SIG-M5 treated with dmso at 0.1 percent for 504 hours (cell line): ENCODE measurements around the gene POPDC2.

ENCODE experiments used
- DNase-seq: peaks from one replicate; lab custom pipeline; 2025; ENCODE audit not compliant: unreplicated experiment; lab: John Stamatoyannopoulos, UW

The POPDC2 gene

DNA sequence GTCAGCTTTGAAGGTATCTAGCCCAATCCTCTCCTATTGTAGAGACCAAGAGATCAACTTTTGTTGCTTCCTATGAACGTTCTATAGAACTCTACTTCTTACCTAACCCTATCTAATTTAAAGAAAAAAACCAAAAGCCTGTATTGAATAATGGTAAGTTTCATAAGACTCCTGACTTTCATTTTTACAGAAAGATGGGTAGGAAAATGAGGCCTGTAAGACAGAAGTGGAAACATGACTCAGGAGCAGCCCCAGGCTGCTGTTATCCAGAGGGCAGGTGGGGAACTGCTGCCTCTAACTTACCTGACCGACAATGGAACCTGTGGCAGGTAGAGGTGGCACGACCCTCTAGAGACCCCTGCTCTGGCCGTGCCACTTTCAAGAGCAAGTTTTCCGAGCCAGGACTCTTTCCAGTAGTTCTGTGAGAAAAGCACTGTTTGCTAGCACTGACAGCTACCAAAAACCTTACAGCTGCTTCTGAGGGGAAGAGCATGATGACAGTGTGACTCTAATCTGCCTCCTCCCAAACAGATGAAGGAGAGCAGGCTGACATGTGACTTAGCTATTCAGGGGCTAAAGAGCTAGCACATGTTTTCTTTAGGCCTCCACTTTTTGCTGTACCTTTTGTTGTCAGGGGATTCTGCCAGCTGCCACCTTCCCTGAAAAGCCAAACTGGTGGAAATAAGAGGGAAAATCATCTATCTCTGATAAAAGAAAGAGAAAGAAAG lies 17.5 kb downstream of the POPDC2 start:
- DNase-seq: no peak

- no peak for DNase-seq
Measured at GRCh38 chr3:119641416-119641815, 19.0 kb downstream of the POPDC2 start.

- no peak for DNase-seq
Measured at GRCh38 chr3:119639494-119640350, 20.7 kb downstream of the POPDC2 start.

DNA sequence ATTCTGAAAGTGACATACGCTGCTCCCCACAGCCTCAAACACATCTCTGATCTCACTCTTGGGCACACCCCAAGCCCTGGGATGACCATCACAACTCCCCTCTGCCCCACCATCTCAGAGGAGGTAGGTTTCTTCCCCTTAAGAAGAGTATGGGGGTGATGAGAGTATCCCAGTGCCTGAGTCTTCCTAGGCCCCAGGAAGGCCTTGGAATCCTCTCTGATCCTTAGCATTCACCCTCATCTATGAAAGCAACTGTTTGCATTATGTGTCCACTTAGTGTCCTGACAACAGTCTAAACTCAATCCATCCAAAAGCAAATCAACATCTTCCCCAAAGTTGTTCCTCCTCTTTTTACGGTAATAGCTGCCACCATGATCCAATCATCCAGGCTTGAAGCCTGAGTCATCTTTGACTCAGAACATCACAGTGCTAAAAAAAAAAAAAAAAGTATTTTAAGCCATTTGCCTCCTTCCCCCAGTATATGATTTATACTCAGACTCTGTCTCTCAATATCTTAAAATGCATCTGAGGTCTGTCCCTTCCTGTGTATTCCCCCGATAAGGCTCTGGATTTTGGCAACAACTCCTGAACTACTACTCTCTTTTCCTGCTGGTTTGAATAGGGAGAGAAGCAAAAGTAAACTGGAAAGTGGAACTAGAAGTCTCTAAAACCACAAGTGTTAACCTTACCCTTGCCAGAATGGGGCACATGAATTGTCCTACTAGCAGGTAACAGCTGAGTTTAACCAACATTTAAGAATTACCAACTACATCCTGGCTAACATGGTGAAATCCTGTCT lies 22.5 kb downstream of the POPDC2 start:
- peak; percentile 72 for DNase-seq

DNA sequence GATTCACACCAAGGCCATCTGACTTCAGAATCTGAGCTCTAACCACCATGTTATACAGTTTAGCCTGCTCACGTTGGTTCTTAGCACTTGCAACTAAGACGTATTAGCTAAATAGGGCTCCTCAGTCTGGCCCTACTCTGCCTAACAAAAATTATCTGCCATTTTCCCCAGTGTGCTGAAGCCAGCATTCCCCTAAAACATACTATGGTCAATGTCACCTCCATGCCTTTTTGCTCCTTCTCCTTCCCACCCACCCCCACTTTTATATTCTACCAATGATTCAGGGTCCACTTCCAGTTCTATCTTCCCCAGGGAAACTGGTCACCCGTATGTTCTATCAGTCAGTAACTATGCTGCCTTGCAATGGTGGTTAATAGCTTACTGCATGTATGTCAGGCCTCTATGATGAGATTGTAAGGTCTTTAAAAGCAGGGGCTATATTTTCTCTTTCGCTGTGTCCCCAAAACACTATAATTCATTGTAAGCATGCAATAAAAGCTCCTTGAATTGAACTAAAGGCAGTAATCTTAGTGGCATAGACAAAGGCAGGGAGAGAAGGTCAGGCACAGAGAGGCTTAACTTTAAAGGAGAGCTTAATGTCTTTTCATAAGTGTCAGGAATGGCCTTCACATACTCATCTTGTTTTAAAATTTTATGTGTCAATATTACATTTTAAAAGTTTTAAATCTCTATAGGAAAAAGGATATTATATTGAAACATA lies 23.3 kb downstream of the POPDC2 start:
- DNase-seq: no peak

DNA sequence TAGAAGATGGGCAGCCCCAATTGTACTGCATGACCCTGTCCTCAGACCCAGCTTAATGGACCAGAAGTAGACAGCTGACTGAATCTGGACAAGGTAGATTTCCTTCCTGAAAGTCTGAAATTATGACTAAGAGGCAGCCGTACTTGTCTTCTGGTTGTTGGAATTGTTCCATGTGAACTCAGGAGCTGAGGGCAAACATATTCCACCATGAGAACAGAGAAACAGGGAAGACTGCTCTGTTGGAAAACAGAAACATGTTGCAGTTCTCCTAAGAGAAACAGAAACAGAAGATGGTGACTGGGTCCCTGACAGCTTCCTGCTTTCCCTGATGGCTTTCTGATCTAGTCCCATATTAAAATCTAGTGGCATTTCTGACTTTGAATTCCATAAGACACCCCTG lies 24.1 kb downstream of the POPDC2 start:
- no peak for DNase-seq

DNA sequence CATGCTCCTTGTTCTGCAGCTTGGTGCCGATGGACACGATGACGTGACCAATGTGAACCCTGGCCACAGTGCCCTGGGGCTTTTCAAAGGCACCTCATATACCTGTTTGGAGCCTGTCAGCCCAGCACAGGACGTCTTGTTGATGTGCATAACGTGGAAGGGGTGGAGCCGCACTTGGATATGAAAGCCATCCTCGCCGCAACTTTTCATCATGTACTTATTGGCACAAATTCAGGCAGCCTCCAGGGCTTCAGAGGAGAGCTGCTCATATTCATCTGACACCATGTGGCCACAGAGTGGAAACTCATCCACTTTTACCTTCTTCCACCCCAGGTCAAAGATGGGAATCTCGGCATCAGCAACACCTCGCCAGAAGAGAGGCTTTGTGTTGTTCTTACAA lies 24.7 kb downstream of the POPDC2 start:
- no peak for DNase-seq

DNA sequence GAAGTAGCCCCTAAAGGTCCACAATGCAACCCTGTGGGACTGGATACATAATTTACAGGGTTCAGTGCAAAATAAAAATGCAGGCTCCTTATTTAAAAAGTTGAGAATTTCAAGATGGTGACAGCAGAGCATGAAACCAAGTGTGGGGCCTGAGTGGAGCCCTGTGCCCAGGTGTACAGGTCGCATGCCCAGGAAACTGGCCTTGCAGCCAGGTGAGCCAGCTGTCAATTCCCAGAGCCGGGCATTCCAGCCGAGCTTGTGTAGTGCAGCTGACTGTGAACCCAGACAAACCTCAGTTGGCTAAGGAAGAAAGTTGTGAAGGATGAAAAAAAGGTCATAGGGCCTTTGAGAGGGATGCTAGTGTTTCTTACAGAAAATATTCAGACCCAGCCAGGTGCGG lies 27.6 kb downstream of the POPDC2 start:
- no peak for DNase-seq

DNA sequence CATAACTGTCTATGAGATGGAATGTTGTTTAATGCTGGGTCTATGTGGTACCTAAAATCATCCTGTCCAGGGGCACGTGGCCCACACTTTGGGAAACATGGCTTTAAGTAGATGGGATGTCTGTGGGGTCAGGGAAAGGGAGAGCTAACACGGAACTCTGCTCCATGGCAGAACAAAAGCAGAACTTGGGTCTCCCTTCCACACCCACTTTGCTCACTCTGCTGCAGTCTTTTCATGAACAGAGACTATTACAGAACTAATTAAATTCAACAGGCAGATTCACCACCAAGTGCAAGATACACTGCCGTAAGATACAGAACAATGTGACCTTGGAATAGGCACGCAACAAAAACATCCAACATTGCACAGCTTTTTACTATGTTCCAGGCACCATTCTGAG lies 28.2 kb downstream of the POPDC2 start:
- DNase-seq: no peak

- DNase-seq: no peak
Measured at GRCh38 chr3:119631516-119631915, 28.9 kb downstream of the POPDC2 start.

DNA sequence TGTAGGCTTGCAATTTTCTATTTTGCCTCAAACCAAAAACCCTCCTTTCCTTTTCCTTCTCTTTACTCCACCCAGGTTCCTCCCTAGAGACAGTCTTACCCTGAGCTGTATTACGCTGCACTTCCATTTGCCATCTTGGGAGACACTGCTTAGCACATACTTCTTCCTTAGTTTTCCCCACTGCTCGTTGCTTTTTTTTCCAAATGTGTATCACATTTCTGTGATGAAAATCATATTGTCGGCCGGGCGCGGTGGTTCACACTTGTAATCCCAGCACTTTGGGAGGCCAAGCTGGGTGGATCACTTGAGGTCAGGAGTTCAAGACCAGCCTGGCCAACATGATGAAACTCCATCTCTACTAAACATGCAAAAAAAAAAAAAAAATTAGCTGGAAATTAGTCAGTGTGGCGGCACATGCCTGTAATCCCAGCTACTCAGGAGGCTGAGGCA lies 29.5 kb downstream of the POPDC2 start:
- DNase-seq: no peak

DNA sequence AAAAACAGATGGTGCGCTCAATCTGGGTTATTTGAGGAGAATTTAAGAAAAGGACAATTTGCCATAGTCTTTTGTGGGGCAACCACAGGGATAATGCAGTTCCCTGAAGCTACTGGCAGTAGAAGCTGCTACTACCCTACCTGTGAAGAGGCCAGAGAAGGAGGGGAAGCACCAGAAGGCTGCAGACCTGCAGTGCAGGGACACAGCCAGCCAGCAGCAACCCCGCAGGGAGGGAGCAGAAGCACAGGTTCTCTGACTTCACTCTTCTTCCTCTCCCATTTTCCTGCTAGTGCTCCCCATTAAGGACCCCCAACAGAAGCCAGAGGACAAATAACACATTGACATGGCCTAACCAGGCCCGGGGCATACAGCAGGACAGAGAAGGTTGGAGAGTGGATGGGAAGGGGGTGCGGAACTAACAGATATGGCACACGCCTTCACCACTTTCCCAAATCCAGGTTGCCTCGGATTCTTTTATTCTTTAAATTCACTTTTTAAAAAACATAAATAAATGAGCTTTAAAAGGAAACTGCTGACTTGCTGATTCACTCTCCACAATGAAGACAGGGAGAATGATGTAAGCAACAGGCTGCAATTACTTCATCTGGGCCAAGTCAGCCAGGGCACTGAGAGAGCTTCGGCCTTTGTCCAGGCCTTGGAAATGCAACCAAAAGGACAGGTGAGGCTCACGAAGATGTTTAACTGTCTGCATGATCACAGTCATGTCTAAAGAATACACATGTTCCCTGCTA lies 30.1 kb downstream of the POPDC2 start:
- peak; percentile 22 for DNase-seq

DNA sequence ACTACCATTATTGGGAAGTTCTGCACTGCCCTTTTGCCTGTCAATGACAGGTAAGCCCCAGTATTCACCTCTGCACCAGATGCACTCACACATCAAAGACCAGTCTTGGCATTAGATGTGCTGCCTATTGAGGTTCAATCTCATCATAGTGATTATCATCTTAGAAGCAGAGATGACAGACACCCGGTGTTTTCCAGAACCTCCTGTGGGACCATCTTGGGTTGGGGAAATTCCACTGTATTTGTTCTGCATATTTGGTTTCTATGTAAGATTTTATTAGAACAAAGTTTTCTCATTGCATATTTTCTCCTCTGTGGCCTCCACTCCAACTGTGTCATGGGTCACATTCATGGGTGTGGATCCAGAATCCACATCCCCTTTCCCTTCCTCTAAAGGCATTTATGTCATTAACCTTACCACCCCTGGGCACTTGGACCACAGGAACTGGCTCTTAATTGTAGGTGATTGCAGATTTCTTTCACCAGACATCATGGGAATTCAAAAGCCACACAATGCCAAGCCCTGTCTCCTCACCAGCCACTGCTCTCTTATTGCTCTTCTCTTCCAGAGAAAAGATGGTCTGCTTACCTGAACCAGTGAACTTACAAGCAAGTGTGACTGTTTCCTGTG lies 31.5 kb downstream of the POPDC2 start:
- no peak for DNase-seq

DNA sequence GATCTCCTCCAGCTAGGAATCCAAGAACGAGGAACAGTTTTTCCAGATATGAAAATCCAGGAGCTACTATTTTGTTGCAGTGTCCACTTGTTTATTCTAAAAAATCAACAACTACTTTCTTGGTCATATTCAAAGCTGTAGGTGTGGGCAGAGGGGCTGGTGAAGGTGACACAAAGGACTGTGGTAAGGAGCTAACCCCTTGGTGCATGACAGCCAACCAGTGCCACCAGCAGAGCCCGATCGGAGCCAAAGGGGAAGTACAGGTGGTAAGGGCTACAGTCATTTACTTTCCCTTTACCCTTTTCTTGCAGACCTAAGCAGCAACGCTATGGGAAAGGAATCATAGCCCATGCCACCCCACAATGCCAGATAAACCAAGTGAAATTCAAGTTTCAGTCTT lies 32.0 kb downstream of the POPDC2 start:
- no peak for DNase-seq

DNA sequence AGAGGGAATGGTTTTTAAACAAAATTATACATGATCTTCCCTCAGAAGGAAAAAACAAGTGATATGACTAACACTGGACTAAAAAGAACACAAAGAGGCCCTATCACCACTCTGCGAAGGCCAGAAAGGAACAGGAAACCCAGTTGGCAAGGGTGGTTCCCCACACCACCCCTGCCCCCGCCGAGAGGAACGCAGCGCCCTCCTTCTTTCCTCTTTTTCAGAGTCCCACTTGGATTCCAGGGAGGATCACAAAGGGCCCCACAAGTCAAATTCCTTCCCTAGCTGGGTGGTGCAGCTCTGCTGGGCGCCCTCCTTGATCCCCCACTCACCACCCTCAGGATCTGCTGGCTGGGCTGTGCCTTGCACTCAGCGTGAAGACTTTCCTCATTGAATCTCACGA lies 32.9 kb downstream of the POPDC2 start:
- no peak for DNase-seq

- no peak for DNase-seq
Measured at GRCh38 chr3:119626196-119626595, 34.2 kb downstream of the POPDC2 start.

GRCh38 chr3:119625451-119626153 lies 34.8 kb downstream of the POPDC2 start:
- no peak for DNase-seq

GRCh38 chr3:119624002-119624720 lies 36.2 kb downstream of the POPDC2 start:
- no peak for DNase-seq
